ENCODE measurements around the gene SPAG16.

SPAG16 gene

GRCh38 chr2:213923543-213923942, 639.3 kb downstream of the SPAG16 start:
- no peak overlapping the region for H2AFZ ChIP-seq (ENCODE audit: low read depth, low read length, severe bottlenecking)
- TF ChIP-seq, protein P1, sequence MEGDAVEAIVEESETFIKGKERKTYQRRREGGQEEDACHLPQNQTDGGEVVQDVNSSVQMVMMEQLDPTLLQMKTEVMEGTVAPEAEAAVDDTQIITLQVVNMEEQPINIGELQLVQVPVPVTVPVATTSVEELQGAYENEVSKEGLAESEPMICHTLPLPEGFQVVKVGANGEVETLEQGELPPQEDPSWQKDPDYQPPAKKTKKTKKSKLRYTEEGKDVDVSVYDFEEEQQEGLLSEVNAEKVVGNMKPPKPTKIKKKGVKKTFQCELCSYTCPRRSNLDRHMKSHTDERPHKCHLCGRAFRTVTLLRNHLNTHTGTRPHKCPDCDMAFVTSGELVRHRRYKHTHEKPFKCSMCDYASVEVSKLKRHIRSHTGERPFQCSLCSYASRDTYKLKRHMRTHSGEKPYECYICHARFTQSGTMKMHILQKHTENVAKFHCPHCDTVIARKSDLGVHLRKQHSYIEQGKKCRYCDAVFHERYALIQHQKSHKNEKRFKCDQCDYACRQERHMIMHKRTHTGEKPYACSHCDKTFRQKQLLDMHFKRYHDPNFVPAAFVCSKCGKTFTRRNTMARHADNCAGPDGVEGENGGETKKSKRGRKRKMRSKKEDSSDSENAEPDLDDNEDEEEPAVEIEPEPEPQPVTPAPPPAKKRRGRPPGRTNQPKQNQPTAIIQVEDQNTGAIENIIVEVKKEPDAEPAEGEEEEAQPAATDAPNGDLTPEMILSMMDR (IDR thresholded peaks at IDR 0.05; ENCODE audit: insufficient read depth, low read length, poor library complexity, severe bottlenecking) = no peak
- no peak for TF ChIP-seq EZH2phosphoT487 (conservative IDR thresholded peaks at IDR 0.05; ENCODE audit: low read length)
- H3K9me3 ChIP-seq (ENCODE audit: insufficient read depth, low read length) = no peaks in the 10 kb centered on the region

DNA sequence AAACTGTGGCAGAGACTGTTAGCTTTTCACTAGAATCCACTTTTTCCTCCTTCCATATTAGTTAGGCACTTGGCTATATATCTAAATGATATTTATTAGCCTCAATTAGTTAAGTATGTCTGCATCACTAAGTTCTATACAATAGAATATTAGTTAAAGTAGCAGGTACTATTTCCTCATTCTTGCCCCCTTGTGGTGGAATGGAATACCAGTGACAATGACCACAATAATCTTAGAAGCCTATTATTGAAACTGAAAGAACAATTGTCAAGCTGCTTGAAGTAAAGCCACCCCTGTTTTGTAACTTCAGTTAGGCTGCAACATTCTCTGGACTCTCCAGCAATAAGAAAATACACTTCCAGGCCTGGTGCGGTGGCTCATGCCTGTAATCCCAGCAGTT, 650.3 kb downstream of the SPAG16 start:
- no peak overlapping the region for H3K27ac ChIP-seq (ENCODE audit: low read depth, low read length)
- H3K4me2 ChIP-seq (ENCODE audit: low read depth, low read length, poor library complexity, severe bottlenecking) = no peak overlapping the region
- no peaks in the 10 kb centered on the region for H3K9me2 ChIP-seq (replicated peaks; ENCODE audit: insufficient read depth, low read length)
- no peaks in the 10 kb centered on the region for H3K36me3 ChIP-seq (ENCODE audit: low read length)
- H3K9me3 ChIP-seq (ENCODE audit: insufficient read depth, low read length) = no peaks in the 10 kb centered on the region
- H2AFZ ChIP-seq (ENCODE audit: low read depth, low read length, severe bottlenecking) = no peak overlapping the region
- H3K4me3 ChIP-seq (ENCODE audit: insufficient read depth, low read length, poor library complexity, severe bottlenecking) = no peak overlapping the region
- no peaks in the 10 kb centered on the region for H3F3A ChIP-seq (ENCODE audit: insufficient read depth)
- TF ChIP-seq EZH2phosphoT487 (conservative IDR thresholded peaks at IDR 0.05; ENCODE audit: low read length) = no peak
- TF ChIP-seq, protein P1 (IDR thresholded peaks at IDR 0.05; ENCODE audit: insufficient read depth, low read length, poor library complexity, severe bottlenecking) = peak; percentile 42
- H3K9ac ChIP-seq (ENCODE audit: low read length) = no peak overlapping the region
- no peaks in the 10 kb centered on the region for H4K20me1 ChIP-seq (ENCODE audit: low read depth, low read length)
- no peaks in the 10 kb centered on the region for H3K79me2 ChIP-seq (ENCODE audit: insufficient read depth, low read length)
- peaks cover 3% of the 10 kb centered on the region; the same call in 1 of the 2 replicates for H3K27me3 ChIP-seq (ENCODE audit: low read length)

More at GRCh38 chr2:213923543-213923942, 639.3 kb downstream of the SPAG16 start:
- Histone ChIP-seq H3K9ac (ENCODE audit: low read length) (no peak overlapping the region), H3K4me2 (ENCODE audit: low read depth, low read length, poor library complexity, severe bottlenecking) (no peak overlapping the region), H3K36me3 (ENCODE audit: low read length) (no peaks in the 10 kb centered on the region), H4K20me1 (ENCODE audit: low read depth, low read length) (no peaks in the 10 kb centered on the region), H3K9me2 (replicated peaks; ENCODE audit: insufficient read depth, low read length) (no peaks in the 10 kb centered on the region), H3K27ac (ENCODE audit: low read depth, low read length) (no peak overlapping the region), H3K79me2 (ENCODE audit: insufficient read depth, low read length) (no peaks in the 10 kb centered on the region), H3F3A (ENCODE audit: insufficient read depth) (no peaks in the 10 kb centered on the region), H3K27me3 (ENCODE audit: low read length) (no peaks in the 10 kb centered on the region), H3K4me3 (ENCODE audit: insufficient read depth, low read length, poor library complexity, severe bottlenecking) (no peak overlapping the region)

DNA sequence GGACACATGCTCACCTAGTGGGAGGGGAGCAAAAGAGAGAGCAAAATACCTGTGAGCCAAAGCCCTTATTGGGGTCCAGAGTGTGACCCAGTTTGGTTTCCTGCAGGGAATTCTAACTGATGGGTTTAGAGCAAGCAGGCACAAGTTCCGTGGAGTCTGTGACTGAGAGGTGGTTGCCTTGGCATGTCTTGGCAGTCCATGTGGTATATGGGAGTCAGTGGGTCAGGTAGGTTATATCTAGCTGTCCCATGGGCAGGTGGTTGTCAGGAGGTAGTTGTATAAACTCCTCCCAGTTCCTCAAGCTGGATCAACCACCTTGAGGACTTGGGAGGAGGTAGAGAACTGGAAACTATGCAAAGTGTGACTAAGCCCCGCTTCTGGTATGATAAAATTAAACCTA, 673.8 kb downstream of the SPAG16 start:
- no peak overlapping the region for H2AFZ ChIP-seq (ENCODE audit: low read depth, low read length, severe bottlenecking)
- no peaks in the 10 kb centered on the region for H3F3A ChIP-seq (ENCODE audit: insufficient read depth)
- H4K20me1 ChIP-seq (ENCODE audit: low read depth, low read length) = no peaks in the 10 kb centered on the region
- no peak overlapping the region for H3K27ac ChIP-seq (ENCODE audit: low read depth, low read length)
- no peak overlapping the region for H3K9ac ChIP-seq (ENCODE audit: low read length)
- H3K9me3 ChIP-seq (ENCODE audit: insufficient read depth, low read length) = no peaks in the 10 kb centered on the region
- no peaks in the 10 kb centered on the region for H3K36me3 ChIP-seq (ENCODE audit: low read length)
- no peaks in the 10 kb centered on the region for H3K79me2 ChIP-seq (ENCODE audit: insufficient read depth, low read length)
- TF ChIP-seq, protein P1 (IDR thresholded peaks at IDR 0.05; ENCODE audit: insufficient read depth, low read length, poor library complexity, severe bottlenecking) = no peak
- no peak for TF ChIP-seq EZH2phosphoT487 (conservative IDR thresholded peaks at IDR 0.05; ENCODE audit: low read length)
- no peak overlapping the region for H3K4me3 ChIP-seq (ENCODE audit: insufficient read depth, low read length, poor library complexity, severe bottlenecking)
- no peak overlapping the region for H3K4me2 ChIP-seq (ENCODE audit: low read depth, low read length, poor library complexity, severe bottlenecking)
- H3K9me2 ChIP-seq (replicated peaks; ENCODE audit: insufficient read depth, low read length) = no peaks in the 10 kb centered on the region
- no peaks in the 10 kb centered on the region for H3K27me3 ChIP-seq (ENCODE audit: low read length)
